GM21423 (cell line): ENCODE results near the gene AMN.

Source experiments
- ATAC-seq: cut with Tn5 transposase; IDR thresholded peaks from one replicate; pipeline ENCODE4 v1.9.1; 2021; ENCODE audit warnings: mild to moderate bottlenecking, moderate library complexity; ENCODE audit not compliant: unreplicated experiment

The AMN gene

DNA sequence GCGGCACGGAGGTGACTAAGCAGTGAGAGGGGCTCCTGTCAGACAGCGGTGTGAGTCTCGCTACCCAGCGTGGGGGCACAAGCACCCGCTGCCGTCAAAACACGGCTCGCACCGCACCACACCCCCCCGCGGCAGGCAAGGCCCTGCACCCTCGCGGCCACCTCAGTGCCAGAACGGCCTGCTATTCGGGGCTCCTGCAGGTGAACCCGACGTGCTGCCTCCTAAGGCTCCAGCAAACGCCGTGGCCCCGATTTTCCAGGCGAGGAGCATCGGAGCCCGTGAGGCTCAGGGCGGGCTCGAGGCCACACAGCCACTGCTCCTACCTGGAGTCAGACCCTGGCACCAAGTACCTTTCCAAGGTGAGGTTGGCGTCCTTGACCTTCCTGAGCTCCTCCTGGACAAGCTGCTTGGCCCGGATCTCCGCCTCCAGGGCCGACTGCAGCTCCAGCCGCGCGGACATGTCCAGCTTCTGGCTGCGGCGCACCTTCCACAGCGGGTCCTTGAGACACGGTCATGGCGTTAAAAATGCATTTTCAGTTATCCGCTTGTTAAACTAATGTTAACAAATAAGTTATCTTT is 41.8 kb downstream of the AMN start:
- ATAC-seq: no peak

DNA sequence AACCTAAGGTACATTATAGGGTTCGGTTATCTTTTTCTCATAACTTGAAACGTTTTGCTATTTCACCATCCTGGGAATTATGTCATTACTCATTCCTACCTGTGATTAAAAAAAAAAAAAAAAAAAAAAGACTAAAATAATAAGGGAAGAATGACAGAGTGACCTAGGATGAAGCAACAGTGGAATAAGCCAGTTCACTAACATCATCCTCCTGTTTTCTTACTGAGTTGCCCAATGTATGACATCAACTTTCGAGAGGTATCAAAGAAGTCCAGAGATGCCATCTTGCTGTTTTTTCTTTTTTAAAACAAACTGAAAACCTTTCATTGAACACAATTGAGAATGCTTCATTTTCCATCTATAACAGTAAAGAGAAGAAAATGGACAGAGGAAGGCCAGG is 42.8 kb downstream of the AMN start:
- no peak for ATAC-seq

DNA sequence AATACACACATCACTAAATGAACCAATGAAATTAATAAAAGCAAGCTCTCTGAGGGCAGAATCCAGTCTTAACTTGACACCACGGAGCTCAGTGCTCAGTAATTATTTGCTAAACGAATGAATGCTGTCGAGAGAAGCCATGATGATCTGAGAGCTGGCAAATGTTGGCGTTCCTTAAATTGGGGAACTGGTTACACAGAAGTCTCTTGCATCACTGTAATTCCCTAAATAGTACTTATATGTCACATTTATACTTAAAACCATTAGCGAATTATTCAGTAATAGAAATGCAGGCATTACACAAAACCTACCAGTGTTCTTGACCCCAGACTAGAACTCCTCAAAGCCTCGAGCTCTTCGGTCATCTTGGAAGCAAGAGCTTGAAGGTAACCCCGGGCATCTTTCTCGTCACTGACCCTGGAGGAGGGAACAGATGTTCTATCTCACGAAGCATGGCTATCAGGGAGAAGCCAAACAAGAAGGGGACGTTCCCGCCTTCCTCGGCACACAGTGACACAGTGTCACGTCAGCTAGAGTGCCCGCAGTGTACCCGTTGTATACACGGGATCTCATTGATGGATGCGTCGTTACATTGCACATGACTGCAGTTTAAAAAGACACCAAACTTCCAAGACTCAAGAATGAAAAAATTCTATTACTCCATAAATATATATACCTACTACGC is 43.6 kb downstream of the AMN start:
- no peak for ATAC-seq

DNA sequence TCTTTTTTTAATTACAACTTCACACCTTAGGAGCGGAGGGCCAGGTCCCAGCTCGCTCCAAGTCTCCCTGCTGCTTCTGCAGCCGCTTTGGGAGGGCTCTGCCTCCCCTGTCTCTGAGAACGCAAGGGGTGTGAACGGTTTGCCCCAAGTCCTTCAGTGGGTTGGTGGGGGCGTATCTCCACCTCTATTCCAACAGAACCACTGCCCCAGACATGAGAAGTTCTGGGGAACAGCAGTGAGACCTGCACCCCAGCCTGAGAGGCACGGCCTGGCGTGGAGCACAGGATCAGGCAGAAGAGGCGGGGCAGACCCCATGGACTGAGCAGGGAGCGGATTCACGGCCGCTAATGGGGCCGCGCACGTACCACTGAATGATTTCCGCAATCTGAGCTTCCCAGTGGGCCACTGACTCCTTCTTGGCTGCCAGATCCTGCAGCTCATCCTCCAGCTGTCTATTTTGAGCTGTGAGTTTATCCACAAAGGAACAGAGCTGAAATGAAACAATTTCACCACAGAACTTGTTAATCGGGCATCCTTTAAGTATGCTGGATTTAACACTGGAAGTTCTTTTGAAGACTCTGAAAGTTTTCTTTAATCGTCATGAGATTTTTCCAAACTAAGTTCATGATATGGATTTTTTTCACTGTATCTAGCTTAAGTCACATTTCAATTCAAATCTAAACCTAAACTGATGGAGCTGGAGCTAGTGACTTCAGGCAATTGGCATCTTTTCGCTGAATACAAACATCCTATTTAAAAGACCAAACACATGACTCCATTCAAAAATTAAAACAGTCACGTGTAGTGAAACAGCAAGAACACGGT is 44.4 kb downstream of the AMN start:
- no peak for ATAC-seq

- no peak for ATAC-seq
Measured at GRCh38 chr14:102967506-102967795, 45.0 kb downstream of the AMN start.

GRCh38 chr14:102968306-102968705 is 45.8 kb downstream of the AMN start:
- ATAC-seq: no peak

DNA sequence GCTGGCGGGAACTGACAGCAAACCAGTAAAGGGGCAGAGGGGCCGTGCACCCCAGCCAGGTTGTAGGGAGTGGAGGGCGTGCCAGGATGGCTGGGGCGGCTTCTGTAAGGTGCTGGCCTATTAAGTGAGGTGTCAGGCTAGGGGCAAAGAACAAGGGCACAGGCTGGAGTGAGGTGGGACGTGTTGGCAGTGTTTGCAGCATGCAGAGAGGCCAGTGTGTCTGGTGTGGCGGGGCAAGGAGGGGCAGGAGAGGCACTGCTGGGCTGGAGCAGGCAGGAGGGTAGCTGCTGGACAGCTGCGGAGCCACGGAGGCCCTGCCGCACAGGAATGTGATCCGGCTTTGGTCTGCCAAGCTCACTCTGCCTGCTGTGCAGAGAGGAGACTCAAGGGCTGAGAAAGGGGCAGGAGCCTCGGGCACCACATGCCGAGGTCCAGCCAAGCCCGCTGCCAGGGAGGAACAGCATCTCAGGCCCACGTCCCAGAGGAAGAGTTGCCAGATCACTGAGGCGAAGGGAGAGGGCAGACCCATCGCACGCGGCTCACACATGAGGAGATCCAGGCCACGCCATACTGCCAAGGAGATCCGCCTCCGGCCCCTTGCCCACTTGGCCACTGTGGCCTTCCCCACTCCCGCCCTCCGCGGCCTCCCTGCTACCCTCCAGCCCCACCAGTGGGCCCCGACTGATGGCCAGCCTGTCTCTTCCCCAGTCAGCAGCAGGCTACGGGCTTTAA is 46.8 kb downstream of the AMN start:
- no peak for ATAC-seq

DNA sequence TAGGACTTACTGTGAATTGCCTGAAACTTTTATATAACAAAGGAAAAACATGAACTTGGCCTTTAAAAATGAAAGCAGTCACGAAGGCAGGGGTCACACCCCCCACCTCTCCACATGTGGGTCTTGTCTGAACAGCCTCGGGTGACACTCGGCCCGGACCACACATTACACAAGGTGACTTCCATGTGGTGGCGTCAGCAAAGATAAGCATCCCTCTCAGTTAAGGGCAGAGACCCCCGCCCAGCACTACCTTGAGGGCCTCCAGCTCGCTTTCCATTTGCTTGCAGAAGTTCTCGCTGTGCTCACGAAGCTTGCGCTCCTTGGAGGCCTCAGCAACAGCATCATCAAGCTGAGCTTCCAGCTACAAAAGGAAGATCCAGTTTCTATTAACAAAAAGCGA is 47.4 kb downstream of the AMN start:
- ATAC-seq: no peak

GRCh38 chr14:102970496-102970895 is 48.0 kb downstream of the AMN start:
- no peak for ATAC-seq

DNA sequence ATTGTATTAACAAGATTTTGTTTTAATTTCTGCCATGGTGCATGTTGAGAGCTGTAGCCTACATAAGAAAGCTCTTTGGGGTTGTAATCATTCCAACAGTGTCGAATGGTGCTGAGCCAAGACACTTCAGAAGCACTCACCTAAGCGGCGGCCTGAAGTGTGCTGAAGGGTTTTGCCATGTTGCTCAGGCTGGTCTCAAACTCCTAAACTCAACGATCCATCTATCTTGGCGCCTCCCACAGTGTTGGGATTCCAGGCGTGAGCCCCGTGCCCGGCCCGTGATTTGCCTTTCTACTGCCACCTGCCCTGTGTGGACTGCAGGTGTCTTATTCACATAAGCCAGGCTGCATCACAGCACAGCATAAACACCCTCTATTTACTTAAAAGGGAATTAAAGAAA is 48.9 kb downstream of the AMN start:
- no peak for ATAC-seq

GRCh38 chr14:102971836-102972606 is 49.6 kb downstream of the AMN start:
- no peak for ATAC-seq

- no peak for ATAC-seq
Measured at GRCh38 chr14:102973706-102974285, 51.3 kb downstream of the AMN start.

GRCh38 chr14:102975662-102976061 is 53.2 kb downstream of the AMN start:
- no peak for ATAC-seq

DNA sequence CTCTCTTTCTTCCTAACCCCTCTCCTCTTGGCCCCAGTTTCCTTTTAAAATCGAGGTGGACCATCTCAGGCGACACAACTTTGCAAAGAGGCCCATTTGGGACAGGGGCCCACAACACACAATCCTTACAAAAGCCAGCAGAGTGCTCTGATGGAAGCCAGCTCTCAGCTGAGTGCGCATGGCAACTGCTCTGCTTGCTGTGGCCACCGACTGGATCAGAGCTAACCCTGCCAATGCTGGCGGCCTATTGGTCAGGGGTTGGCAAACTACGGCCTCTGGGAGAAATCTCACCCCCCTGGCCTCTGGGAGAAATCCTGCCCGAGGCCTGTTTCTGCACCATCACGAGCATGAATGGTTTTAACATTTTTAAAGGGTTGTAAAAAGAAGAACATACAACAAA is 55.0 kb downstream of the AMN start:
- no peak for ATAC-seq

- no peak for ATAC-seq
Measured at GRCh38 chr14:102979406-102979805, 56.9 kb downstream of the AMN start.

GRCh38 chr14:102980409-102980810 is 57.9 kb downstream of the AMN start:
- ATAC-seq: no peak
